ENCODE measurements around the gene KCNJ12.

The KCNJ12 gene

DNA sequence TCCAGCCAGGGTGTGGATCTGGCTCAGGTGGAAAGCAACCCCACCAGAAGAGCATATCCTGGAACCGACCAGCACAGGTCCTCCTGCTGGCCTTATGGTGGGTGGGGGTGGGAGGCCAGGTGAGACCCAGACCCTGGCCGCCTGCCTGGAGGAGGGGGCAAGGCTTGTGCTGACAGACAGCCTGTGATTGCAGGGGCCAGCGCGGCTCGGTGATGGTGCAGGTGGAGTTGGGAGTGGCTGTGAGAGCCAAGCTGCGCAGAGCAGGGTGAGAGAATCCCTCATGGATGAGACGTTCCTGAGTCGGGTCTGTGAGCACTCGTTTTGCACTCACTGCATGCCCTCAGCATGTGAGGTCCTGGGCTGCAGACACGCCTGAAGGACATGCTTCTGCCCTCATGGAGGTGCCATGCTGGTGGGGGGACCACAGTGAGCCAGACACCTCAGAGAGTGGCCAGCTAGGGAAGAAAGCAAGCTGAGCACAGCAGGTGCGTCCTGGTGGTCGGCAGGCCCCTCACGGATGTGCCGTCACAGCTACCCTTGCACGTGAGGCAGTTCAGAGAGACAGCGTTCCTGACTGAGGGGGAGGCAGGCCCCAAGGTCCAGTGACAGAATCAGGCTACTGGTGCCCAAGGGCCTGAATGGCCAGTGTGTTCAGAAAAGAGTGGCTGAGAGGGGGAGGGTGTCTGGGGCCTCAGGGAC lies 3.8 kb upstream of the KCNJ12 start:
- H3K4me3 ChIP-seq (ENCODE audit: control insufficient read depth, low read depth, low read length), result no peak overlapping the region
- no peak for DNase-seq (ENCODE audit: low read depth)
- no peak for TF ChIP-seq CTCF (conservative IDR thresholded peaks at IDR 0.05; ENCODE audit: control insufficient read depth, insufficient read depth, low read depth, low read length)

GRCh38 chr17:21373036-21373435 lies 3.1 kb upstream of the KCNJ12 start:
- DNase-seq (ENCODE audit: low read depth), result no peak
- H3K4me3 ChIP-seq (ENCODE audit: control insufficient read depth, low read depth, low read length), result no peak overlapping the region
- TF ChIP-seq CTCF (conservative IDR thresholded peaks at IDR 0.05; ENCODE audit: control insufficient read depth, insufficient read depth, low read depth, low read length), result no peak

DNA sequence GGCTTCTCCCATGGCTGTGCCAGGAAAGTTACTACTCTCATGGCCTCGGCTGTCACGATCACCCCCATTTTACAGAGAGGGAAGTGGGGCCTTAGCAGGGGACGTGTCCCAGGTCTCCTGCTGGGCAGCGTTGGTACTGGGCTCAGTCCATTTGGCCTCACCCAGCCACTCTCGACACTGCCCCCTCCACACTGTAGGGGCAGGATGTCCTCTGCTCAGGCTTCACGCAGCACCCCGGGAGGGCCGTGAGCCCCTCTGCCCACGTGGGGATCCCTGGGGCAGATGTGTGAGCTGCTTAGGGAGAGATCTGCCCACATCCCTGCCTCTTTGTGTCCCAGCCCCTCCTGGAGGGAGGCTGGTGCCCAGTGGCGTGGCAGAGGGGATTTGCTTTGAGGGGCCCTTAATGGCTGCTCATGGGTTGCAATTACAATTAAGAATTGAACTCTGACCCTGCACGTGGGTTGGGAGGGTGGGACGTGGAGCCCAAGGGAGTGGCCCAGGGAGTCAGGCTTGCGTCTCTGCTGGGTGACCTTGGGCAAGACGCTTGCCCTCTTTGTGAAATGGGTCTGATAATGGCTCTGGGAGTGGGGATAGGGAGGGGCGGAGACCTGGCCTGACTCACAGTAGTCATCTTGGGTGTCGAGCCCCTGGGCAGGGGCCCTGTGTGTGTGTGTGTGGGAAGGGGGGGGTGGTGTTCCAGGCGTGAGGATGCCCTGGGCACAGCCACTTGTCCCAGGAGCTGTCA lies 2.3 kb upstream of the KCNJ12 start:
- no peak for TF ChIP-seq CTCF (conservative IDR thresholded peaks at IDR 0.05; ENCODE audit: control insufficient read depth, insufficient read depth, low read depth, low read length)
- no peak for DNase-seq (ENCODE audit: low read depth)
- no peak overlapping the region for H3K4me3 ChIP-seq (ENCODE audit: control insufficient read depth, low read depth, low read length)

- TF ChIP-seq CTCF (conservative IDR thresholded peaks at IDR 0.05; ENCODE audit: control insufficient read depth, insufficient read depth, low read depth, low read length), result no peak
- DNase-seq (ENCODE audit: low read depth), result no peak
- no peak overlapping the region for H3K4me3 ChIP-seq (ENCODE audit: control insufficient read depth, low read depth, low read length)
Measured at GRCh38 chr17:21374441-21375161, 1.6 kb upstream of the KCNJ12 start.

GRCh38 chr17:21375162-21375560 lies 996 bp upstream of the KCNJ12 start:
- TF ChIP-seq CTCF (conservative IDR thresholded peaks at IDR 0.05; ENCODE audit: control insufficient read depth, insufficient read depth, low read depth, low read length), result no peak
- no peak overlapping the region for H3K4me3 ChIP-seq (ENCODE audit: control insufficient read depth, low read depth, low read length)
- no peak for DNase-seq (ENCODE audit: low read depth)

DNA sequence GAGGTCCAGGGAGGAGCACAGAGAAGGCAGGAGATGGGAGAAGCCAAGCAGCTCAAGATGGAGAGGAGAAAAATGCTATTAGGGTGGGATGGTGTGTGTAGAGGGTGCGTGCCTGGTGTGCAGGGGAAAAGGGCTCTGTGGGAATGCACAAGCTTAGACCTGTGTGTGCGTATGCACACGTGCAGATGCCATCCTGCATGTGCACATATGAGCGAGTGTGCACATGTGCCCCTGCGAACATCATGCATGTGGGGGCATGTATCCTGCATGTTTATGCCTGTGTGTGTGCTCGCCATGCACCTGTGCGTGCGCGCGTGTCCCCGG lies 438 bp upstream of the KCNJ12 start:
- H3K4me3 ChIP-seq (ENCODE audit: control insufficient read depth, low read depth, low read length), result no peak overlapping the region

More for the DNA sequence above, 438 bp upstream of the KCNJ12 start:
- DNase-seq (ENCODE audit: low read depth), result no peak
- no peak for TF ChIP-seq CTCF (conservative IDR thresholded peaks at IDR 0.05; ENCODE audit: control insufficient read depth, insufficient read depth, low read depth, low read length)

Data from fibroblast of mammary gland (primary cell).